ENCODE measurements around the gene RNF207.

DNA sequence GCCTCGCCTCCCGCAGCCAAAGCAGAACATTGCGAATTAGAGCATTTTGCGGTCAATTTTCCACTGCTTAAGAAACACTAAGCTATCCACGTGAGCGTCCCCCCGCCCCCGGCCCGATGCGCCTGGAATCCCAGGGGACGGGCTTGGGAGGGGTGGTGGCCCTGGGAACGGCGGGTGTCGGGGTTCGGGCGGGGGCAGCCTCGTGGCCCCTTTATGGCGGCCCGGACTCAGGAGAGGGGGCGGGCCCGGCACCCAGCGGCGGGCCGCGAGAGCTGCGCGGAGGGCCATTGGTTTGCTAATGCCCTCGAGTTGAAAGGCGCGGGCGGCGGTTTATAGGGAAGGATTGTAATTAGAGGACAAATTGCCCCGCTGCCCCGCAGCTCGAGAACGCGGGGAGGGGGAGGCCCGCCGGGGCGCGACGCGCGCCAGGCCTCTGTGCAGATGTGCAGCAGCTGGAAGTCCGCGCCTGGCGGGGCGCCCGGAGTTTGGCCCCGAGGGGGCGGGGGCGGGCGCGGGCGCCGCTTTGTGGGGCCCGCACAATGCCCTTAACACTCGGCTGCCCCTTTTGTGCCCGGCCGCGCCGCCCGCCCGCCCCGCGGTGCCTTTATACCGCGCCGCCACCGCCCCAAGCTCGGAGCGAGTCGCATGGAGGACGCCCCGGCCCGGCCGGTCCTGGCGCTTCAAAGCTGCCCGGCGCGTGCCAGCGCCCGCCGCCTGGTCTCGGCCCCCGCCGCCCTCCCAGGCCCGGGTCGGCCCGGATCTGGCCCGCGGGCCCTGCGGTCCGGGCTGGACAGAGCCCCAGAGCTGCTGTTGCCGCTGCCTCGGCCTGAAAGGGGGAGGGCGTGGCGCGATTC lies 36.2 kb downstream of the RNF207 start:
- TF ChIP-seq, protein P1, sequence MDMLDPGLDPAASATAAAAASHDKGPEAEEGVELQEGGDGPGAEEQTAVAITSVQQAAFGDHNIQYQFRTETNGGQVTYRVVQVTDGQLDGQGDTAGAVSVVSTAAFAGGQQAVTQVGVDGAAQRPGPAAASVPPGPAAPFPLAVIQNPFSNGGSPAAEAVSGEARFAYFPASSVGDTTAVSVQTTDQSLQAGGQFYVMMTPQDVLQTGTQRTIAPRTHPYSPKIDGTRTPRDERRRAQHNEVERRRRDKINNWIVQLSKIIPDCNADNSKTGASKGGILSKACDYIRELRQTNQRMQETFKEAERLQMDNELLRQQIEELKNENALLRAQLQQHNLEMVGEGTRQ (IDR thresholded peaks at IDR 0.05; ENCODE audit: low read length), result no peak
- TF ChIP-seq EP300 (IDR thresholded peaks at IDR 0.05; ENCODE audit: borderline replicate concordance in 1 of 2, low read depth in 2 of 2, low read length in 2 of 2), result no peak
- no peak for TF ChIP-seq TAF1 (IDR thresholded peaks at IDR 0.05; ENCODE audit: low read depth, low read length)
- TF ChIP-seq POLR2A (IDR thresholded peaks at IDR 0.05; ENCODE audit: control extremely low read depth in 1 of 2, low read depth in 2 of 2, low read length in 2 of 2), result no peak
- no peak for TF ChIP-seq CTCF (IDR thresholded peaks at IDR 0.05; ENCODE audit: control extremely low read depth in 1 of 3, insufficient read depth in 1 of 3, low read depth in 1 of 3, low read length in 3 of 3)
- TF ChIP-seq, protein P2, sequence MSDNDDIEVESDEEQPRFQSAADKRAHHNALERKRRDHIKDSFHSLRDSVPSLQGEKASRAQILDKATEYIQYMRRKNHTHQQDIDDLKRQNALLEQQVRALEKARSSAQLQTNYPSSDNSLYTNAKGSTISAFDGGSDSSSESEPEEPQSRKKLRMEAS (IDR thresholded peaks at IDR 0.05), result peak; percentile 94
- no peak for TF ChIP-seq SUZ12 (IDR thresholded peaks at IDR 0.05; ENCODE audit: low read length)
- TF ChIP-seq EZH2 (IDR thresholded peaks at IDR 0.05; ENCODE audit: low read depth, low read length, severe bottlenecking), result no peak
- no peak for TF ChIP-seq GABPA (IDR thresholded peaks at IDR 0.05; ENCODE audit: borderline replicate concordance, insufficient read depth, low read length)
- no peak for TF ChIP-seq SRF (IDR thresholded peaks at IDR 0.05; ENCODE audit: low read depth, low read length)
- TF ChIP-seq PHF8 (conservative IDR thresholded peaks at IDR 0.05; ENCODE audit: low read depth, low read length), result no peak
- no peak for TF ChIP-seq CBX8 (IDR thresholded peaks at IDR 0.05; ENCODE audit: borderline replicate concordance, low read depth, low read length)
- no peak for TF ChIP-seq CHD1 (IDR thresholded peaks at IDR 0.05; ENCODE audit: low read depth, low read length)
- no peak for TF ChIP-seq RAD21 (IDR thresholded peaks at IDR 0.05 in 1 of 2, conservative IDR thresholded peaks at IDR 0.05 in 1 of 2; ENCODE audit: low read depth in 2 of 2, low read length in 2 of 2)
